Mucosa of stomach (tissue), 1 donor: ENCODE data around the gene AUTS2.
"Not testable (repeated sequence)": the region's sequence is repeated elsewhere in the genome, so short reads cannot be mapped to it uniquely, and the experiment has no call there.

ENCODE experiments used
- H3K27me3 ChIP-seq: one replicate; pipeline ENCODE4 v1.7.0; 2013; ENCODE audit warnings: mild to moderate bottlenecking, low read length; ENCODE audit not compliant: control insufficient read depth, insufficient read depth
- H3K36me3 ChIP-seq: one replicate; pipeline ENCODE4 v1.7.0; 2013; ENCODE audit warnings: low read length; ENCODE audit not compliant: control insufficient read depth, insufficient read depth
- H3K4me1 ChIP-seq: one replicate; pipeline ENCODE4 v1.7.0; 2013; ENCODE audit warnings: mild to moderate bottlenecking, low read length; ENCODE audit not compliant: control insufficient read depth, insufficient read depth
- H3K4me3 ChIP-seq: one replicate; pipeline ENCODE4 v1.7.0; 2013; ENCODE audit warnings: low read length
- H3K9ac ChIP-seq: one replicate; pipeline ENCODE4 v1.7.0; 2013; ENCODE audit warnings: mild to moderate bottlenecking, low read length, moderate library complexity
- H3K9me3 ChIP-seq: one replicate; pipeline ENCODE4 v1.7.0; 2013; ENCODE audit warnings: mild to moderate bottlenecking, low read length, moderate library complexity; ENCODE audit not compliant: control insufficient read depth
- donor health status: Pancreatic carcinoma.

AUTS2 gene

DNA sequence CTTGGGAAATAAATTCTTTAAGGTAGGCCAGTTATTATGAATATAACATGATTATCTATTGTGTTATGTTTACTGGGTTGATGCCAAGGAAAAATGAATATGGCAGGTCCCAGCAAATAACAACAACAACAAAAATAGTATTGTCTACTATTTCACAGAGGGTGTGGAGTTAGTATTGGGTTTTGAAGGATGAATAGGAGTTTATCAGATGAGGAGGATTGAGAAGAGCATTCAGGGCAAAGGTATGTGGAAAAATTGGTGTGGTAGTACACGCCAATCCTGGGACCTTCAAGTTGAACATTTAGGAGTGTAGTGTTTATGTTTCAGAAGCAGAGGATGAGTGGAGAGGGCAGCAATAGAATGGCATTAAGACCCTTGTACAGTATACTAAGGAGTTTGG lies 671.9 kb downstream of the AUTS2 start:
- Histone ChIP-seq H3K9ac (no peak overlapping the region), H3K9me3 (no peaks in the 10 kb centered on the region), H3K27me3 (no peaks in the 10 kb centered on the region), H3K4me1 (no peaks in the 10 kb centered on the region), H3K36me3 (no peaks in the 10 kb centered on the region), H3K4me3 (no peak overlapping the region)

DNA sequence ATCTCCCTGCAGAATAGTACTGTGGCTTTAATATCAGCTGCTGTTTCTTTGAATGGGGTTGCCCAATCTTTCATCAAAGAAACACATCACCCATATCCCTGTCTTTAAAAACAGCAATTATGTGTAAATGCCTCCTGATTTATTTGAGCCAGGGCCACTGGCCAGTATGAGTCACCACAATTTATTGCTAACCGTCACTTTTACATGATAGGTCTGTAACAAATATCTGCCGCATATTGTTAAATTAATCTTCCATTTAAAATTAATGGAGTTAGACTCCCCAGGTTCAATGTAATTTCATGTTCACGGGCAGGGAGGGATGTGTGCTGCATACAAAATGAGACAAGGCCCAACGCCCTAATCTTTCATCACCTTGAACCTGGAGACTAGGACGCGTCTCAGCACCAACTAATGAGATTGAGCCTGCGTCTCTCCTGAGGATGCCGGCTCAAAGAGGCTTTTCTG lies 673.4 kb downstream of the AUTS2 start:
- Histone ChIP-seq H3K27me3 (no peaks in the 10 kb centered on the region), H3K9me3 (no peaks in the 10 kb centered on the region), H3K9ac (no peak overlapping the region), H3K4me1 (no peaks in the 10 kb centered on the region), H3K36me3 (no peaks in the 10 kb centered on the region), H3K4me3 (no peak overlapping the region)

DNA sequence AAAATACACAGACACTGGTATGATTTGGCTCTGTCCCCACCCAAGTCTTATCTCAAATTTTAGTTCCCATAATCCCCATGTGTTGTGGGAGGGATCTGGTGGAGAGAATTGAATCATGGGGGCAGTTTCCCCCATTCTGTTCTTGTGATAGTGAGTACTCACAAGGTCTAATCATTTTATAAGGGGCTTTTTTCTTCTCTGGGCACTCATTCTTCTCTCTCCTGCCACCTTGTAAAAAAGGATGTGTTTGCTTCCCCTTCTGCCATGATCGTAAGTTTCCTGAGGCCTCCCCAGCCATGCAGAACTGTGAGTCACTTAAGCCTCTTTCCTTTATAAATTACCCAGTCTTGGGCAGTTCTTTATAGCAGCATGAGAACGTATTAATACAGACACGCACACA lies 677.3 kb downstream of the AUTS2 start:
- H3K27me3 ChIP-seq, H3K9ac ChIP-seq, H3K4me3 ChIP-seq, H3K36me3 ChIP-seq, H3K4me1 ChIP-seq, H3K9me3 ChIP-seq: not testable (repeated sequence)

DNA sequence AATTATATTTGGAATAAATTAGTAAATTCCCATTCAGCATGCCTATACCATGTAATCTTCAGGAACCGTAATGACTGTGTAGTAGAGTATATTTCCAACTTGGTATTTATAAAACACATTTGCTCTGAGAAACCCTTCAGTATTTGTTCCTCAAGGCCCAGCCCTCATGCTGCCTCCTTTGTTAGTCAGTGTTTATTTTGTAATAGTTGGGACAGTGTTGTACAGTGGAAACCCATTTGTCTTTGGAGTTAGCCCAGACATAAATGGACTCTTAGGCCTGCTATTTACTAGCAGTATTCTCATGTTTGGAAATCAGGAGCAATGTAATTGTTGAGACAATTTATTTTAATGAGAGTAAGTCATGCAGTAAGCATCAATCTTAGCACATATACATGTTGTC lies 686.9 kb downstream of the AUTS2 start:
- Histone ChIP-seq H3K4me3 (no peak overlapping the region), H3K27me3 (no peaks in the 10 kb centered on the region), H3K36me3 (no peaks in the 10 kb centered on the region), H3K4me1 (no peaks in the 10 kb centered on the region), H3K9ac (no peak overlapping the region), H3K9me3 (no peaks in the 10 kb centered on the region)

DNA sequence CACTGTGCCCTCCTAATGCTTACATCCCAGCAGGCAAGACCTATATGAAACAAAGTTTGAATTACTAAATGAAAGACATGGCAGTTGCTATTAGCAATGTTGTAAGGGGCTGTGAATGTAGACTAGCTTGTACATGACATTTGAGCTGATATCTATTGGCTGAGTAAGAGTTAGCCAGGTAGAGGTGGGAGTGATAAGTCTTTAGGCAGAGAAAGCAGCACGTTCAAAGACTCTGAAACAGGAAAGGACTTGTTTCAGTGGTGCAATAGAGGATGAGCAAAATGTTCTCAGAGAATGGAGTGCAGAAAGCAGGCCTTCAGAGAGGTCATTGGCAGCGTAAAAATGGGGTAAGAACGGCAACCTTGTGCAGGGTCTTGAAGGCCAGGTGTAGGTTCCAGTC lies 687.6 kb downstream of the AUTS2 start:
- no peaks in the 10 kb centered on the region for H3K36me3 ChIP-seq
- H3K9ac ChIP-seq = no peak overlapping the region
- no peaks in the 10 kb centered on the region for H3K9me3 ChIP-seq
- no peaks in the 10 kb centered on the region for H3K27me3 ChIP-seq
- no peaks in the 10 kb centered on the region for H3K4me1 ChIP-seq
- H3K4me3 ChIP-seq = no peak overlapping the region

DNA sequence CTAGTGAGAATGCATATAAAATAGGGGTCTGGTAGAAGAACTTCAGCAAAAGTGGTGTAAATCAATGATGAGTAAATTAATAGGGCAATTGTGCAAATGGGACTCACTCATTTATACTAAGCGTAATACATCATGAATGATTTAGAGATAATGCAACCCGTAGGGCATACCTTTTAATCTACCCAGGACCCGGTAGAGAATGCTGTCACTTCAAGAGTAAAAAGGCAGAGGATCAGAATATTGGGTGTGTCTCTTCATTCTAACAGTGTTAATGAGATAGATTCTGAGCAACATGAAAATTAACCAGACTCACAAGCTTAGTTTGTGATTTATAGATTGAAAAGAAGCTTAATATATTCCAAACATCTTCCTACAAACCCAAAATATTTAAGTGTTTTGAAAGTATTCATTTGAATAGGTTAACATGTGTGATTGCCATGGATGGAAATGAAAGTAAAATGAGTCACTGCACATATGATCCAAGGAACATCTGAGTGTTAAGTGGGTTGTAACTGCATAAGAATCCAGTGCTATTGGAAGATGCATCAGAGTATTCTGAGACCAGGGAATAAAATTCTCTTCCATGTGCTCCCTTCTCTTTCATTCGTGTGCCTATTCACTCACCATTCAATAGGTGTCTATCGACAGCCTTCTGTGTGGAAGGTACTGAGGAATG lies 690.6 kb downstream of the AUTS2 start:
- Histone ChIP-seq H3K27me3 (no peaks in the 10 kb centered on the region), H3K4me1 (no peaks in the 10 kb centered on the region), H3K36me3 (no peaks in the 10 kb centered on the region), H3K9ac (no peak overlapping the region), H3K4me3 (no peak overlapping the region), H3K9me3 (no peaks in the 10 kb centered on the region)

DNA sequence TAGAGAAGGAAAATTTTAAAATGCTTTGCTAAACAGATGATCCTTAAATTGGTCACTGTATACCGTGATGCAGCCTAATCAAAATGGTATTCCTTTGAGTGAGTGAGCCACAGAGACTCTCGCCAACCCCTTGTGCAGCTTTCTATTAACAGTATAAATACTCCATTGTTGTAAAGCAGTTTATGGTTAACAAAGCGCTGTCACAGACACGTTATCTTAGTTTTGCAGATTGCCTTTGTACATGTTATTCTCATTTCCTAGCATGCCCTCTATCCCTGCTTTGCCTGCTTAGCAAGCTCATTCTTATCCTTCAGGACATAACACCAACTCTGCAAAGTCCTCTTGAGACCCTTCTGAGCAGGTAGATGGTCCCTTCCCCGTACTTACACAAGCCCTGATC lies 694.4 kb downstream of the AUTS2 start:
- Histone ChIP-seq H3K4me3 (no peak overlapping the region), H3K9me3 (no peaks in the 10 kb centered on the region), H3K27me3 (no peaks in the 10 kb centered on the region), H3K4me1 (no peaks in the 10 kb centered on the region), H3K9ac (no peak overlapping the region), H3K36me3 (no peaks in the 10 kb centered on the region)

DNA sequence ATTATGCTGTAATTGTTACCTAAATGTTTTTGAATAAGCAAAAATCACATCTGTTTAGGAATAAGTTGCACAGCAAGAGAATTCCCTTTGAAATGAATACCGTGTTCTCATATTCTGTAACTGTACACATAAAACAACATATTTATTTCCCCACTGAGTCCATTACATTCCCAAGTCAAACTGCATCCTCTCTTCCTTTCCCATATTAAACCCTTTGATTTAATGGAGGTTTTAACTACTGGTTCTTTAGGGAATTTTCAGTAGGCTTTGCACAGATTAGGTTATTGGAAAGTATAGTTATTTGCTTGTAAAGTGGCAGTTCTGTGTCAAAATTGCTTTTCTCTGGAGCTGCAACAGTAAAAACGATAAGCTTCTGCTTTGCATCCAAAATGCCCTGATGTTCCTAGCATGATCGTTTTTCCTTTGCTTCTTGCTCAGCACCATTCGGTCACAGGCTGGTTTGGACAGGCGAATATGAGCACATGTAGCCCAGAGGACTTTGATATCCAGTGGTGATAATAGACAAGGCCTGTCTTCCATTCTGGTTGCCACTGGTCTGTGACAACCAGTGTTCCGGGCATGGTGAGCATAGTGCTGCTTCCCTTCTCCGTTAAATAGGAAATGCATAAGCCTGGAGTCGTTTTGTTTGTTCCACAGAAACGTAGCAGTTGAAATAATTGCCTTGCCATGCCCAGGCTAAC lies 696.1 kb downstream of the AUTS2 start:
- Histone ChIP-seq H3K4me1 (no peaks in the 10 kb centered on the region), H3K4me3 (no peak overlapping the region), H3K9me3 (no peaks in the 10 kb centered on the region), H3K27me3 (no peaks in the 10 kb centered on the region), H3K9ac (no peak overlapping the region), H3K36me3 (no peaks in the 10 kb centered on the region)

DNA sequence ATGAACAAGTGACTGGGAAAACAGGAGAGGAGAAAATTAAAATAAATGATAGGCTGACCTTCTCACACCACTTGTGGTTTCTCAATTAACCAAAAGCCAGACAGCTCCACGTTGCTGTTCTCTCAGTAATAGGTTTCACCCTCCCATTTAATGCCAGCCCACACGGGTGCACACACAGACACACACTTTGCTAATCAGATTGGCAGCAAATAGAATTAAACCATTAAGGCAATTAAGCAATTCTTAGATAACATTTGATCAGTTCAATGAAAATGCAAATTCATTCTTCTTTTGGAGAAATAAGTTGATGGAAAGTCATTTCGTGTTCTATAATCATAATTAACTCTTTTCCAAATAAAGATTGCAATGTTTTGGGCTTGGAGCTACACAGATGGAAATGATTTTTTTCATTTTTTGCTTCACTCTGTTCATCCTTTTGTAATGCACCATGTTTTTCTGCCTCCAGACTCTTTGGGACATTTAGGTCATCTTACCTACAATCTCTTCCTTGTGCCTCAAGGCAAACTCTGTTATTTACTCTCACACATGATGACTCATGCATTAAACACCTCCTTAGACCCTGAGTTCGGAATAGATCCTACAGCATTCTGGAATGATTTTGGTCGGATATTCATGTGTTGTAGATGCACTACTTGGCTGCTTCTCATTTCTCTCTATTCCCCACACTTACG lies 700.7 kb downstream of the AUTS2 start:
- H3K27me3 ChIP-seq = no peaks in the 10 kb centered on the region

DNA sequence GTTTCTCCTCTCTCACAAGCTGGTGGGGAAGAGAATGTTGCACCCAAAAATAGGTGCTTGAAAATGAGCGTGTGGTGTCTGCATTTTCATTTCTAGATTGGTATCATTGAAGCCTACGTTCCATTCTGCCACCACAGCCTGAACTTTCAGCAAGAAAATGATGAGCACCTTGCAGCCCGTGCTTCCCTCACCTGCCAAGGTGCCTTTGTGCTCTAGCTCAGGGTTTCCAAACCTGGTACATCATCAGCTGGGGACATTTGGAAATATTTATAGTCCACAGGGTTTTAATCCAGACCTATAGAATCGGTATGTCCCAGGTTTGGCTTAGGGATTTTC lies 701.2 kb downstream of the AUTS2 start:
- no peaks in the 10 kb centered on the region for H3K4me1 ChIP-seq
- no peaks in the 10 kb centered on the region for H3K9me3 ChIP-seq
- H3K27me3 ChIP-seq = no peaks in the 10 kb centered on the region
- H3K4me3 ChIP-seq = no peak overlapping the region
- no peak overlapping the region for H3K9ac ChIP-seq
- no peaks in the 10 kb centered on the region for H3K36me3 ChIP-seq

More for the DNA sequence above, 700.7 kb downstream of the AUTS2 start:
- no peak overlapping the region for H3K4me3 ChIP-seq
- no peaks in the 10 kb centered on the region for H3K4me1 ChIP-seq
- no peaks in the 10 kb centered on the region for H3K36me3 ChIP-seq
- no peaks in the 10 kb centered on the region for H3K9me3 ChIP-seq
- H3K9ac ChIP-seq = no peak overlapping the region

DNA sequence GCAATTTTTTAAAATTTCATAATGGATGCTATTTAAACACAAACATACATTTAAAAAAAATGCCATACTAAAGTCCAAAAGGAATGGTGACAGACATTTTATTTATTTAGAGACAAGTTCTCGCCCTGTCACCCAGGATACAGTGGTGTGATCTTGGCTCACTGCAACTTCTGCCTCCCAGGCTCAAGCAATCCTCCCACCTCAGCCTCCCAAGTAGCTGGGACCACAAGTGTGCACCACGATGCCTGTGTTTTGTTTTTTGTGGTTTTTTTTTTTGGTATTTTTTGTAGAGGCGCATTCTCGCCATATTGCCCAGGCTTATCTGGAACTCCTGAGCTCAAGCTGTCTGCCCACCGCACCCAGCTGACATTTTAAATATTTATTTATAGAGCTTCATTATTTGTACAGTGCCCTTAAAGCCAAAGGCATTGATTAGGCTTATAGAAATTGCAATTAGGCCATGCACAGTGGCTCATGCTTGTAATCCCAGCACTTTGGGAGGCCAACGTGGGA lies 703.5 kb downstream of the AUTS2 start:
- H3K4me3 ChIP-seq = no peak overlapping the region
- H3K9me3 ChIP-seq = no peaks in the 10 kb centered on the region
- no peaks in the 10 kb centered on the region for H3K36me3 ChIP-seq
- no peaks in the 10 kb centered on the region for H3K4me1 ChIP-seq
- H3K9ac ChIP-seq = no peak overlapping the region
- H3K27me3 ChIP-seq = no peaks in the 10 kb centered on the region

DNA sequence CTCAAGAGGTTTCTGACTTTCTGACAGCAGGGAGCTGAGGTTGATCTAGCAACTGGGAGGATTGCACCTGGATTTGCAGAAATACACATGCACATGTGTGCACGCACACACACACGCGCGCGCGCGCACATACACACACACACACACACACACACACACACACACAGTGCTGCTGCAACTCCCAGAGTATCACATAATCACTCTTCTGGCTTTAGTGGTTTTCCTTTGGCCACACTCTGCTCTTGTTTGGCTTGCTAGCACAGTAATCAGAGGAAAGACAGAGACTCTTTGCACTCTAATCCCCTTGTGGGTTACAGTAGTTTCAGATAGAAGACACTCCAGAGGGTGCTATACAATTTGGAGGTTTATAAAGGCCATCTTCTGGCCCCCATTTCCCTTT lies 705.0 kb downstream of the AUTS2 start:
- no peaks in the 10 kb centered on the region for H3K27me3 ChIP-seq
- no peaks in the 10 kb centered on the region for H3K9me3 ChIP-seq
- H3K4me1 ChIP-seq = no peaks in the 10 kb centered on the region
- no peaks in the 10 kb centered on the region for H3K36me3 ChIP-seq
- H3K4me3 ChIP-seq = no peak overlapping the region
- H3K9ac ChIP-seq = no peak overlapping the region
